GM10248 (cell line): Measurements from ENCODE around the gene NDUFS2.

Source experiments
- CTCF ChIA-PET: fragments of 300-600 bp; sonication (Branson Sonifier 250); formaldehyde crosslinking; extraction: SDS; loops from one replicate; lab custom pipeline; 2021; ENCODE audit warnings: antibody characterized with exemption; lab: Yijun Ruan, JAX
- POLR2A ChIA-PET: fragments of 350-650 bp; sonication (Branson Sonifier 250); formaldehyde crosslinking; extraction: SDS; loops from one replicate; lab custom pipeline; 2020; ENCODE audit warnings: antibody characterized with exemption; lab: Yijun Ruan, JAX
- DNase-seq: peaks from one replicate; pipeline ENCODE4 v3.0.0; 2012; ENCODE audit errors: extremely low spot score
- TF ChIP-seq, protein P1 (sequence below): IDR thresholded peaks from 2 replicates; pipeline ENCODE4 v1.5.1; 2012; ENCODE audit warnings: mild to moderate bottlenecking, low read depth; ENCODE audit errors: extremely low read depth, missing control alignments, control extremely low read depth

The NDUFS2 gene

DNA sequence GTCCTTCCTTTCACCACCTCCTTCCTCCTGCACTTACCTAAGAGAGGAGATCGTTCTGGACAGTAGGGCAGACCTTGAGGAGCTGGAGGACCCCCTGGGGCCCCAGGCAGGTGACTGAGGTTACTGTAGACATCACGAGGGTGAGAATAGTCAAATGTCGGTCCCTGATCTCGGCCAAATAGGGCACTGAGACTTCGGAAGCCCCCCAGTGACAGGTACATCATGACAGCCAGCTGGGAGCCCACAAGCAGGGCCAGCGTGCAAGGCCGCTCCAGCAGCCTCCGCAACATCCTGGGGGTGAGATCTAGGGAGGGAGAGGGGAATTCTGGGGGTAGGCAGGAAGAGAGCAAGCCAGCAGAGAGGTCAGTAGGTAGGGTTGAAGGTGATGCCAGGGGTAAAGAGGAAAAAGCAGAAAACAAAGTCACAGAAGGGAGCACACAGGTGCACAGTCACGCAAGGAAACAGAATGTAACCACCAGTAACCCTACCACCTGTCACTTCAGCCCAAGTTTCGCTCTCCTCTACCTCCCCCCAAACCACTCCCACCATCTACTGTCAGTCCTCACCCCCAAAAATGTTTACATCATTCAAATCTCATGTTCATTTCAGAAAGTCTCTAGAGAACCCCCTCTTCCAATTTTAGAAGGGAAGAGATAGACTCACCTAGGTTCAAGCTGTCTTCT is 26.3 kb upstream of the NDUFS2 start:
- ChIA-PET CTCF (interaction anchor here (1.4 to 2.5 kb wide), 3 partner anchors 9 to 206 kb away, joined by 4 to 22 read pairs (median 7); partner anchors contain the start of gene PPOX), POLR2A (interaction anchor here (0.5 to 1.0 kb wide), 3 partner anchors 10 to 225 kb away, joined by 4 to 7 read pairs (median 4); partner anchors contain the start of gene PPOX)
- TF ChIP-seq, protein P1, sequence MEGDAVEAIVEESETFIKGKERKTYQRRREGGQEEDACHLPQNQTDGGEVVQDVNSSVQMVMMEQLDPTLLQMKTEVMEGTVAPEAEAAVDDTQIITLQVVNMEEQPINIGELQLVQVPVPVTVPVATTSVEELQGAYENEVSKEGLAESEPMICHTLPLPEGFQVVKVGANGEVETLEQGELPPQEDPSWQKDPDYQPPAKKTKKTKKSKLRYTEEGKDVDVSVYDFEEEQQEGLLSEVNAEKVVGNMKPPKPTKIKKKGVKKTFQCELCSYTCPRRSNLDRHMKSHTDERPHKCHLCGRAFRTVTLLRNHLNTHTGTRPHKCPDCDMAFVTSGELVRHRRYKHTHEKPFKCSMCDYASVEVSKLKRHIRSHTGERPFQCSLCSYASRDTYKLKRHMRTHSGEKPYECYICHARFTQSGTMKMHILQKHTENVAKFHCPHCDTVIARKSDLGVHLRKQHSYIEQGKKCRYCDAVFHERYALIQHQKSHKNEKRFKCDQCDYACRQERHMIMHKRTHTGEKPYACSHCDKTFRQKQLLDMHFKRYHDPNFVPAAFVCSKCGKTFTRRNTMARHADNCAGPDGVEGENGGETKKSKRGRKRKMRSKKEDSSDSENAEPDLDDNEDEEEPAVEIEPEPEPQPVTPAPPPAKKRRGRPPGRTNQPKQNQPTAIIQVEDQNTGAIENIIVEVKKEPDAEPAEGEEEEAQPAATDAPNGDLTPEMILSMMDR, result no peak
- DNase-seq, result no peak

DNA sequence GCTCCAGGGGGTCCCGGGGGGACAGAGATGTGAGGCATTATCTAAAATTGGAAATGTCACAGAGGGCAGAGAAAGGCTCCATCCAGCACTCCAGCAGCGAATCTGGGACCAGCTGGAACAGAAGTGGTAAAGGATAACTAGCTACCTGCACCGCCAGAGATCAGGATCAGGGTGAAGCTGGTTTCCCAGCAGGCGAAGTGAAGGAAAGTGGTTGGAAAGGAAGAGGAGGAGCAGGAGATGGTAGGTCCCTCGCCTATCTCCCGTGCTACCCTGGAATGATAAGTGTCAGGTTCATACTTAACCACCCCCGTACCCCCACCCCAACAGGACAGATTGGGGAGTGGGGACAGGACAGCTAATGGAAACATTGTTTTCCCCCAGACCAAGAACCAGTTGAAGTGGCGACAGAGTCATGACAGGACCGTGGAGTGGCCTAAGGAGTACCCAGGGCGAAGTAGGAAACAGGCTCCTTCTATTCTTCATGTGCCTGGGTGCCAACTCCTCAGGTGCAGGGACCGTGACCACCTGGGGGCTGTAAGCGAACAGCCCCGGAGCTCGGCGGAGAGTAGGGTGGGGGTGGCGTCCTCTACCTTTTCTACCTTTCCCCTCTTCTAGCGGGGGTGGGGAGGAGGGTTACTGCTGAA is 25.6 kb upstream of the NDUFS2 start:
- POLR2A ChIA-PET, result interaction anchor here (0.6 to 1.0 kb wide), 3 partner anchors 11 to 224 kb away, joined by 4 to 7 read pairs (median 4); partner anchors contain the start of gene PPOX
- TF ChIP-seq, protein P1, result no peak
- DNase-seq, result no peak
- CTCF ChIA-PET, result interaction anchor here (1.4 to 2.5 kb wide), 3 partner anchors 10 to 206 kb away, joined by 4 to 22 read pairs (median 7); partner anchors contain the start of gene PPOX

DNA sequence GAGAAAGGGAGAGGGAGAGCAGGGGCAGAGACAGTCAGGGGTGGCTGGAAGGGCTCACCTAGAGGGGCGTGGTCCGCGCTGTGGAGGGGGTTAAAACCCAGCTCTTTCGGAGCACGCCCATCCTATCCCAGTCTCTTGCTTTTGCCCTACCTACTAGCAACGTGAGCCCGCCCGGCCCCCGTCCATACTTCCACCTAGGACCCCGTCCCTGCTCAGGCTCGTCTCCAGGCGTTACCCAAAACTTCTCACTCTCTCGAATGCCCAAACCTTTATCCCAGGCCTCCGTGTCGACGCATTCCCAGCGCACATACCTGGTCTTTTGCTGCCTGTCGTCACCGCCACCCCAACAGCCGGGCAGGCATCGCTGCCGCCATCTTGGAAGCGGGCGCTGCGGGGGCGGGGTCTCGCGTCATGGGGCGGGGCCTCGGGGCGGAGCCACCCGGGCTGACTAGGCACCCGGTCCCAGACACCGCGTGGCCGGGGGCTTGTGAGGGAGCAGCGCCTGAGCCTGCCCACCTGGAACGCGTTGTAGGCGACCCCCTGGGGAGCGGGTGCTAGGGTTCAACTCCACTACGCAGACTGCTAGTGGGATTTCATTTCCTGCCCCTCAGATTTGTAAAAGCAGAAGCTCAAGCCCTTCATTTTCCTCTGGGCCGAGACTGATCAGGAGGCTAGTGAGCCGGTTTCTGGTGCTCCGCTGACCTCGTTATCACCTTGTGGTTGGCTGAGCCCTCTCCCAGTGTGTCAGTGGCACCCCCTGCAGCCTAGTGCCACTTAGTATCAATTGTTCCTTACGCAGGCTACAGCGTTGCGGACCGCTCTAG is 24.8 kb upstream of the NDUFS2 start, which contains the start of gene B4GALT3:
Gene B4GALT3 (minus strand): TSS at position 396 of the 824 bp plus-strand sequence. CDS start 1,447 bp downstream, outside the sequence.
- CTCF ChIA-PET, result interaction anchor here (1.4 to 2.5 kb wide), 3 partner anchors 11 to 205 kb away, joined by 4 to 22 read pairs (median 7); partner anchors contain the start of gene PPOX
- TF ChIP-seq, protein P1, result peak; percentile 7
- POLR2A ChIA-PET, result interaction anchor here (0.6 to 1.0 kb wide), 2 partner anchors 11 to 105 kb away, joined by 4 read pairs; partner anchors contain the start of gene PPOX
- peak; percentile 97 for DNase-seq

DNA sequence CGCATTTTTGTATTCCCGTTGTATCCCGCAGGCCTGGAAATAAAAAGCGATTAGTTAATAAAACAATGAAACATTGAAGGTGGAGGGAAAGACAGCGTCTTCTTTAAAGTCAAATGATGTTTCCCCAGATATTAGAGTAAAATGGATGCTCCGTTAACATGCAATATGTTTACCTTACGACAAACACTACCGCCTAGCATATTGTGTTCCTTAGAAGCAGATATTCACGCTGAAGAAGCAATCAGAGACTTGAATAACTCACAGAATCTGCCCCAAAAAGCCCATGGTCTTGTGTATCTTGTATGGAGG is 24.3 kb upstream of the NDUFS2 start:
- ChIA-PET CTCF (interaction anchor here (2.5 kb wide), 1 partner anchor 11 kb away, joined by 22 read pairs; the partner anchor contains the start of gene PPOX), POLR2A (no interaction called here)
- TF ChIP-seq, protein P1, result no peak
- DNase-seq, result no peak

DNA sequence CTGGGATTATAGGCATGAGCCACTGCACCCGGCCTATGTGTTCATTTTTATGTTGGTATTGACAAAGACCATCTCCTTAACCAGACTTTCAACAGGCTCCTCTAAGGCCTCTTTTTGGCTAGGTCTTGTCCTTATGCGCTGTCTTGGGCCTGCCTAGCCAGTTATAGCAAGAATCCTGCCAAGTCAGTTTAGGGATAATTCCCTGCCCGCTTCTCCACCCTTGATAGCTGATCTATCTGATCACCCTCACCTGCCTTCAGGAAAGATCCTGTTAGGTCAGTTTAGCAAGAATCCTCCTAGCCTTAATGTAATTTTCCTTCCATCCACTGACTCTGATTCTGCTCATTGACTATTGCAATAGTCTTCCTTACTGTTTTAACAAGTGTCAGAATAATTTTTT is 22.5 kb upstream of the NDUFS2 start:
- CTCF ChIA-PET, result interaction anchor here (0.8 to 5.5 kb wide), 4 partner anchors 13 to 202 kb away, joined by 3 to 65 read pairs (median 8); partner anchors contain the start of gene PPOX
- POLR2A ChIA-PET, result no interaction called here
- no peak for DNase-seq
- TF ChIP-seq, protein P1, result no peak
